Keratinocyte (primary cell): Measurements from ENCODE around the gene PACSIN2.

ENCODE experiments used
- CTCF ChIP-seq, 3 experiments: IDR thresholded peaks in 1 of 3; conservative IDR thresholded peaks in 1 of 3; optimal IDR thresholded peaks in 1 of 3; 2 replicates in 2 of 3; 3 replicates in 1 of 3; pipeline versions ENCODE3 to v1.5.1; 2011; ENCODE audit warnings: low read length in 3 of 3, mild to moderate bottlenecking in 3 of 3, moderate library complexity in 2 of 3, control low read depth in 1 of 3, inconsistent platforms in 1 of 3; ENCODE audit not compliant: insufficient read depth in 2 of 3; ENCODE audit errors: extremely low read depth in 1 of 3
- EZH2 ChIP-seq: IDR thresholded peaks from one replicate; pipeline ENCODE4 v1.6.1; 2012; ENCODE audit warnings: inconsistent platforms, mild to moderate bottlenecking, low read length, moderate library complexity

- no peak for TF ChIP-seq CTCF (optimal IDR thresholded peaks at IDR 0.05 in 1 of 3, IDR thresholded peaks at IDR 0.05 in 1 of 3, conservative IDR thresholded peaks at IDR 0.05 in 1 of 3; ENCODE audit: extremely low read depth in 1 of 3, insufficient read depth in 2 of 3, low read length in 3 of 3)
- no peak for TF ChIP-seq EZH2
Measured at GRCh38 chr22:42958937-42959336, 56.0 kb downstream of the PACSIN2 start.
